Bronchial epithelial cell (primary cell): ENCODE results near the gene AGPAT3. TPM values are rescaled to one million over a fixed set of nuclear protein-coding genes. Genes with fewer than 3 reads are reported as not detected.
A peak's percentile ranks its signal among the peaks of the same experiment; 100 is the strongest.

Experiments
- DNase-seq: peaks from one replicate; pipeline ENCODE4 v3.0.0-alpha.2; 2010; ENCODE audit warnings: low read depth
- FAIRE-seq: peaks from 2 replicates; lab custom pipeline; 2011; peaks lifted over from hg19 to GRCh38; lab: Jason Lieb, UNC
- H3K27me3 ChIP-seq: 2 replicates; pipeline ENCODE4 v1.5.1; 2011; ENCODE audit warnings: low read length; ENCODE audit not compliant: control insufficient read depth, insufficient read depth
- H3K36me3 ChIP-seq: 2 replicates; pipeline ENCODE4 v1.5.1; 2011; ENCODE audit warnings: low read length; ENCODE audit not compliant: control insufficient read depth, insufficient read depth
- H3K4me3 ChIP-seq: 2 replicates; pipeline ENCODE4 v1.5.1; 2011; ENCODE audit warnings: mild to moderate bottlenecking, low read depth, low read length, control low read depth
- CTCF ChIP-seq: IDR thresholded peaks from 2 replicates; pipeline ENCODE4 v1.5.1; 2011; ENCODE audit warnings: mild to moderate bottlenecking, moderate library complexity, low read length, control low read depth, inconsistent platforms; ENCODE audit not compliant: insufficient read depth, severe bottlenecking
- total RNA-seq: library from RNA; depleted of rRNA; stranded (reverse); fragments of >200 nt; gene quantifications from 2 replicates; pipeline ENCODE4 v1.2.1, GENCODE V29; 2014

Gene AGPAT3
- total RNA-seq: 40.5 and 47.5 TPM in 2 replicates

GRCh38 chr21:43864962-43865539 is at the start of gene AGPAT3:
TSS of gene AGPAT3 (plus strand) at chr21:43865223. CDS start at chr21:43959682, 94,459 bp downstream.
- Histone ChIP-seq H3K27me3 (peaks cover 2% of the 10 kb centered on the region), H3K36me3 (peaks cover 3% of the 10 kb centered on the region), H3K4me3 (peak within 1 kb of the TSS; percentile 57)
- FAIRE-seq: no peak
- no peak for DNase-seq
- TF ChIP-seq CTCF: no peak

GRCh38 chr21:43815991-43816390 is 49.0 kb upstream of the AGPAT3 start:
- no peak overlapping the region for H3K4me3 ChIP-seq

GRCh38 chr21:43816611-43817071 is 48.4 kb upstream of the AGPAT3 start:
- Histone ChIP-seq H3K27me3 (no peaks in the 10 kb centered on the region), H3K4me3 (no peak overlapping the region), H3K36me3 (no peaks in the 10 kb centered on the region)
- no peak for DNase-seq
- no peak for FAIRE-seq
- no peak for TF ChIP-seq CTCF

More at GRCh38 chr21:43815991-43816390, 49.0 kb upstream of the AGPAT3 start:
- Histone ChIP-seq H3K36me3 (no peaks in the 10 kb centered on the region), H3K27me3 (no peaks in the 10 kb centered on the region)
- no peak for FAIRE-seq
- no peak for TF ChIP-seq CTCF
- DNase-seq: no peak

GRCh38 chr21:43817157-43818086 is 47.6 kb upstream of the AGPAT3 start:
- no peak overlapping the region for H3K4me3 ChIP-seq
- no peaks in the 10 kb centered on the region for H3K27me3 ChIP-seq
- no peak for DNase-seq
- TF ChIP-seq CTCF: no peak
- no peaks in the 10 kb centered on the region for H3K36me3 ChIP-seq
- peak; percentile 13 for FAIRE-seq

- Histone ChIP-seq H3K27me3 (no peaks in the 10 kb centered on the region), H3K4me3 (no peak overlapping the region), H3K36me3 (no peaks in the 10 kb centered on the region)
- FAIRE-seq (no peak), DNase-seq (no peak)
- no peak for TF ChIP-seq CTCF
Observed at GRCh38 chr21:43818685-43819084, 46.3 kb upstream of the AGPAT3 start.
